Type B pancreatic cell (in vitro differentiated cells): ENCODE results near the gene YAP1. TPM values are rescaled to one million over a fixed set of nuclear protein-coding genes. Genes with fewer than 3 reads are reported as not detected.

Experiments used
- DNase-seq: peaks from one replicate; pipeline ENCODE4 v3.0.0; 2021; ENCODE audit warnings: mixed read lengths; ENCODE audit not compliant: unreplicated experiment; ENCODE audit errors: extremely low spot score
- H3K27ac Mint-ChIP-seq: 2 replicates; pipeline ENCODE4 v1.8.0; 2021; ENCODE audit warnings: mild to moderate bottlenecking, mixed read lengths
- H3K27me3 Mint-ChIP-seq: 2 replicates; pipeline ENCODE4 v1.8.0; 2021; ENCODE audit warnings: mixed read lengths
- H3K36me3 Mint-ChIP-seq: 2 replicates; pipeline ENCODE4 v1.8.0; 2021; ENCODE audit warnings: mixed read lengths
- H3K4me1 Mint-ChIP-seq: one replicate; pipeline ENCODE4 v1.8.0; 2021; ENCODE audit warnings: mixed read lengths; ENCODE audit not compliant: unreplicated experiment
- H3K4me3 Mint-ChIP-seq: 2 replicates; pipeline ENCODE4 v1.8.0; 2021; ENCODE audit warnings: mild to moderate bottlenecking, mixed read lengths
- H3K9me3 Mint-ChIP-seq: 2 replicates; pipeline ENCODE4 v1.8.0; 2021; ENCODE audit warnings: mixed read lengths
- total RNA-seq: library from RNA; stranded (reverse); gene quantifications from 2 replicates; pipeline ENCODE4 v1.2.1, GENCODE V29; 2021; ENCODE audit warnings: low replicate concordance
- TF ChIP-seq, protein P1 (sequence below): fragments of 200-600 bp; sonication (generic); conservative IDR thresholded peaks from 2 replicates; pipeline ENCODE4 v1.5.0; 2021; ENCODE audit warnings: antibody characterized with exemption, mild to moderate bottlenecking

YAP1 gene
- total RNA-seq, 1 donor from 2014 or later = 199 TPM

DNA sequence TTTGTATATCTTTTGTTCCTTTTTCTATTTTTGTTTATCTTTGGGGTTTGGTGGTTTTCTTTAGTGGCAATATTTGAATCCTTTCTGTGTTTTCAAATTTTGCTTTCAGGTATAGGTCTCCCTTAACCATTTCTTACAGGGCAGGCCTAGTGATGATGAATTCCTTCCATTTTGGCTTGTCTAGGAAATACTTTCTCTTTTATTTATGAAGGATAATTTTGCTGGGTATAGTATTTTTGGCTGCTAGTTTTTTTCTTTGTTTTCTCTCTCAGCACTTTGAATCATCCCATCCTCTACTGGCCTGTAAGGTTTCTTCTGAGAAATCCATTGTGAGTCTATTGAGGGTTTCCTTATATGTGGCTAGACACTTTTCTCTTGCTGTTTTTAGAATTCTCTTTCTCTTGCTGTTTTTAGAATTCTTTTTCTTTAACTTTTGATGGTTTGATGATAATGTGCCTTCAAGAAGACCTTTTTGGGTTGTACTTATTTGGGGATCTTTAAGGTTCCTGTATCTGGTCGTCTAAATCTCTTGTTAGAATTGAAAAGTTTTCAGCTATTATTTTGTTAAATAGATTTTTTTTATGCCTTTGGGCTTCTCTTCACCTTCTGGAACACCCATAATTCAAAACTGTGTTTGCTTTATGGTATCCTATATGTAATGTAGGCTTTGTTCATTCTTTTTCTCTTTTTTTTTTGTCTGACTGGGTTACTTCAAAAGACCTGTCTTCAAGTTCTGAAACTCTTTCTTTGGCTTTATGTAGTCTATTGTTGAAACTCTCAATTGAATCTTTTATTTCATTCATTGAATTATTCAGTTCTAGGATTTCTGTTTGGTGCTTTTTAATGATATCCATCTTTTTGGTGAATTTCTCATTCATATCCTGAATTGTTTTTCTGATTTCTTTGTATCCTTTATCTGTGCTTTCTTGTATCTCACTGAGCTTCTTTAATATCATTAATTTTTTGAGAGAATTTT, 38.5 kb upstream of the YAP1 start:
- Mint-ChIP-seq H3K27me3 (no peaks in the 10 kb centered on the region), H3K27ac (no peak overlapping the region), H3K9me3 (peaks cover 21% of the 10 kb centered on the region), H3K4me1 (no peaks in the 10 kb centered on the region), H3K4me3 (no peak overlapping the region), H3K36me3 (peaks cover 13% of the 10 kb centered on the region)
- TF ChIP-seq, protein P1, sequence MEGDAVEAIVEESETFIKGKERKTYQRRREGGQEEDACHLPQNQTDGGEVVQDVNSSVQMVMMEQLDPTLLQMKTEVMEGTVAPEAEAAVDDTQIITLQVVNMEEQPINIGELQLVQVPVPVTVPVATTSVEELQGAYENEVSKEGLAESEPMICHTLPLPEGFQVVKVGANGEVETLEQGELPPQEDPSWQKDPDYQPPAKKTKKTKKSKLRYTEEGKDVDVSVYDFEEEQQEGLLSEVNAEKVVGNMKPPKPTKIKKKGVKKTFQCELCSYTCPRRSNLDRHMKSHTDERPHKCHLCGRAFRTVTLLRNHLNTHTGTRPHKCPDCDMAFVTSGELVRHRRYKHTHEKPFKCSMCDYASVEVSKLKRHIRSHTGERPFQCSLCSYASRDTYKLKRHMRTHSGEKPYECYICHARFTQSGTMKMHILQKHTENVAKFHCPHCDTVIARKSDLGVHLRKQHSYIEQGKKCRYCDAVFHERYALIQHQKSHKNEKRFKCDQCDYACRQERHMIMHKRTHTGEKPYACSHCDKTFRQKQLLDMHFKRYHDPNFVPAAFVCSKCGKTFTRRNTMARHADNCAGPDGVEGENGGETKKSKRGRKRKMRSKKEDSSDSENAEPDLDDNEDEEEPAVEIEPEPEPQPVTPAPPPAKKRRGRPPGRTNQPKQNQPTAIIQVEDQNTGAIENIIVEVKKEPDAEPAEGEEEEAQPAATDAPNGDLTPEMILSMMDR = no peak
- DNase-seq = no peak

DNA sequence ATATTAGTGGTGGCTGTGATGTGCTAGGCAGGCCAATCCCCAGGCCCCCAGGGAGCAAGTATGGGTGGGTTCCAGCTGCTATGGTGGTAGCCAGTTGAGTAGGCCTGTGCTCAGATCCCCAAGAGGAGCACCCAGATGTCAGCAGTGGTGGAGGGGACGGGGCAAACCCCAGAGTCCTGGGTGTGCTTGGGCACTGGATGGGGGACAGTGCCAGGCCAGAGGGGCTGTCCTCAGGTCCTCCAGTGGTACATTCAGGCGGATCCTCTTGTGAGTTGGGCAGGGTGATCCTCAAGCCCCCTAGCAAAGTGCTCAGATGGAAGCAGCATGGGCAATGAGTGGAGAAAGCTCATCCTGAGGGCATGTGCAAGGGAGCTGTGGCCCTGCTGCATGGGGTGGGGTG, 37.0 kb upstream of the YAP1 start:
- Mint-ChIP-seq H3K4me1 (no peaks in the 10 kb centered on the region), H3K9me3 (peaks cover 21% of the 10 kb centered on the region), H3K27ac (no peak overlapping the region), H3K4me3 (no peak overlapping the region), H3K36me3 (peaks cover 13% of the 10 kb centered on the region), H3K27me3 (no peaks in the 10 kb centered on the region)
- no peak for DNase-seq
- TF ChIP-seq, protein P1 = no peak

DNA sequence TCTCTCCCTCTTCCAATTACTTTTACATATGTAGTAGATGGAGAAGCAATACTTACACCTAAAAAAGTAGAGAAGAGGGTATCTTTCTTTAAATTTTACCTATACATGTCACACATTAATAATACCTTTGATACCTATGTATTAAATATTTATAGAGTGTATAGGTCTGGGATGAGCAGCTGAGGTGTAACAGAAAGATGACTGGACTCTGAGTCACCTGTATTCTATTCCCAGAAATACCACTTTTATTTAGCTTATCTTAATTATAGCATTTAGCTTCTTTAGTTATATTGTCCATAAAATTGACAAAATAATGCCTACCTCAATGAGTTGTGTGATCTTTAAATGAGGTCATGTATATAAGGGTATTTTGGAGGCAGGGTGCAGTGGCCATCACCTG, 30.6 kb upstream of the YAP1 start:
- Mint-ChIP-seq H3K4me1 (no peaks in the 10 kb centered on the region), H3K27ac (no peak overlapping the region), H3K4me3 (no peak overlapping the region), H3K36me3 (peaks cover 4% of the 10 kb centered on the region), H3K27me3 (no peaks in the 10 kb centered on the region), H3K9me3 (no peaks in the 10 kb centered on the region)
- DNase-seq = no peak
- TF ChIP-seq, protein P1 = no peak

DNA sequence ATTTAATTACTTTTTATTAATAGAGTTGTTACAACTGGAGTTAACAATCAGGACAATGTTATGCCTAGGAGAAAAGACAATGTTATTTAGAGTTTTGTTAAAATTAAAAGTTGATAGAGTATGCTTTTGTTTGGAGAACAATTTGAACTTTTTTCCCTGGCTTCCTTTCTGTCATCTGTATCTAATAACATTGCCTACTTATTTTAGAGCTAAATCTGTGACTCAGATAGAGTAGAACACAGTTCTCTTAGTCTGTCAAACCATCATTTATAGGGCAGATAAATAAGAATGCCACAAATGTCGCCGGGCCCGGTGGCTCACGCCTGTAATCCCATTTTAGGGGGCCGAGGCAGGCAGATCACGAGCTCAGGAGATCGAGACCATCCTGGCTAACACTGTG, 28.9 kb upstream of the YAP1 start:
- no peak for DNase-seq
- H3K27ac Mint-ChIP-seq = no peak overlapping the region
- H3K4me3 Mint-ChIP-seq = no peak overlapping the region
- H3K9me3 Mint-ChIP-seq = no peaks in the 10 kb centered on the region
- H3K27me3 Mint-ChIP-seq = no peaks in the 10 kb centered on the region
- TF ChIP-seq, protein P1 = no peak
- H3K4me1 Mint-ChIP-seq = peaks cover 6% of the 10 kb centered on the region
- H3K36me3 Mint-ChIP-seq = peaks cover 7% of the 10 kb centered on the region

GRCh38 chr11:102085864-102086551, 24.2 kb upstream of the YAP1 start:
- Mint-ChIP-seq H3K36me3 (peaks cover 4% of the 10 kb centered on the region), H3K4me1 (peaks cover 6% of the 10 kb centered on the region), H3K27me3 (no peaks in the 10 kb centered on the region), H3K4me3 (no peak overlapping the region), H3K9me3 (no peaks in the 10 kb centered on the region), H3K27ac (no peak overlapping the region)
- TF ChIP-seq, protein P1 = no peak
- no peak for DNase-seq
